ENCODE results near the gene SPINK4. TPM values are rescaled to one million over a fixed set of nuclear protein-coding genes. Genes with fewer than 3 reads are reported as not detected.

The SPINK4 gene
- total RNA-seq, 1 donor from 2014 or later: not detected

DNA sequence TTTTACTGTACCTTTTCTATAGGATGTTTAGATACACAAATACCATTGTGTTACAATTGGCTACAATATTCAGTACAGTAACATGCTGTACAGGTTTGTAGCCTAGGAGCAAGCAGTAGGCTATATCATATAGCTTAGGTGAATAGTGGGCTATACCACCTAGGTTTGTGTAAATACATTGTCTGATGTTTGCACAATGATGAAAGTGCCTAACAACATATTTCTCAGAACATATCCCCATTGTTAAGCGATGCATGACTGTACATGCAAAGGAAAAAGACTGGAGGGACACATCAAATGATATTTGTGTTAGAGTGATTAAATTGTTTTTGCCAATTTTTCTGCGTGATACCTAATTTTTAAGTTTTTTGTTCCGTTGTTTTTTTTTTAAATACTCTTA, 30.2 kb downstream of the SPINK4 start:
- Histone ChIP-seq H3K27me3 (ENCODE audit: control insufficient read depth in 3 of 3, insufficient read depth in 3 of 3, low read length in 3 of 3) (no peaks in the 10 kb centered on the region), H3K36me3 (ENCODE audit: control insufficient read depth in 3 of 3, insufficient read depth in 3 of 3, low read length in 3 of 3) (peaks cover 27 to 66% (median 55%) of the 10 kb centered on the region in 3 donors), H3K27ac (ENCODE audit: low read depth, low read length) (no peak overlapping the region), H3K4me3 (ENCODE audit: low read length in 3 of 3) (no peak overlapping the region), H3K9me3 (ENCODE audit: control insufficient read depth in 3 of 3, low read length in 3 of 3) (no peaks in the 10 kb centered on the region), H3K4me1 (ENCODE audit: control insufficient read depth in 3 of 3, insufficient read depth in 3 of 3, low read length in 3 of 3) (peaks cover 10 to 13% (median 13%) of the 10 kb centered on the region in 3 donors), H3K9ac (ENCODE audit: low read depth in 1 of 3, low read length in 3 of 3) (no peak overlapping the region)

DNA sequence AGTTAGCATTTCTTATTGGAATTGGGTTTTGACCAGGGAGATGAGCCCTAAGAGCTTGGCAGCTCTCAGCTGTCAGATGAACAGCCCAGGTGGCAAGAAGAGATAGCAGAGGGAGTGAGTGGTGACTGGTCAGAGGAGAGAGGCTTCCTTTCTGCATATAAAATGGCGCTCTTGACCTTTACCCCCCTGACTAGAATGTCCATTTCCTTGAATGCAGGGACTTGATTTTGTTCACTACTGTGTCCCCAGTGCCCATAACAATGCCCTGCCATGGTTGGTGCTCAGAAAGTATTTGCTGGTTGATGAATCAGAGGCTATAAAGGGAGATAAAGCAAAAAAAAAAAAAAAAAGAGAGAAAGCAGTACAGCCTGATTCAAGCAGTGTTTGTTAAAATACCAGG, 32.1 kb downstream of the SPINK4 start:
- Histone ChIP-seq H3K4me3 (ENCODE audit: low read length in 3 of 3) (no peak overlapping the region), H3K27me3 (ENCODE audit: control insufficient read depth in 3 of 3, insufficient read depth in 3 of 3, low read length in 3 of 3) (no peaks in the 10 kb centered on the region), H3K36me3 (ENCODE audit: control insufficient read depth in 3 of 3, insufficient read depth in 3 of 3, low read length in 3 of 3) (peaks cover 27 to 75% (median 60%) of the 10 kb centered on the region in 3 donors), H3K9ac (ENCODE audit: low read depth in 1 of 3, low read length in 3 of 3) (no peak overlapping the region), H3K9me3 (ENCODE audit: control insufficient read depth in 3 of 3, low read length in 3 of 3) (no peaks in the 10 kb centered on the region), H3K4me1 (ENCODE audit: control insufficient read depth in 3 of 3, insufficient read depth in 3 of 3, low read length in 3 of 3) (no peaks in the 10 kb centered on the region), H3K27ac (ENCODE audit: low read depth, low read length) (no peak overlapping the region)

DNA sequence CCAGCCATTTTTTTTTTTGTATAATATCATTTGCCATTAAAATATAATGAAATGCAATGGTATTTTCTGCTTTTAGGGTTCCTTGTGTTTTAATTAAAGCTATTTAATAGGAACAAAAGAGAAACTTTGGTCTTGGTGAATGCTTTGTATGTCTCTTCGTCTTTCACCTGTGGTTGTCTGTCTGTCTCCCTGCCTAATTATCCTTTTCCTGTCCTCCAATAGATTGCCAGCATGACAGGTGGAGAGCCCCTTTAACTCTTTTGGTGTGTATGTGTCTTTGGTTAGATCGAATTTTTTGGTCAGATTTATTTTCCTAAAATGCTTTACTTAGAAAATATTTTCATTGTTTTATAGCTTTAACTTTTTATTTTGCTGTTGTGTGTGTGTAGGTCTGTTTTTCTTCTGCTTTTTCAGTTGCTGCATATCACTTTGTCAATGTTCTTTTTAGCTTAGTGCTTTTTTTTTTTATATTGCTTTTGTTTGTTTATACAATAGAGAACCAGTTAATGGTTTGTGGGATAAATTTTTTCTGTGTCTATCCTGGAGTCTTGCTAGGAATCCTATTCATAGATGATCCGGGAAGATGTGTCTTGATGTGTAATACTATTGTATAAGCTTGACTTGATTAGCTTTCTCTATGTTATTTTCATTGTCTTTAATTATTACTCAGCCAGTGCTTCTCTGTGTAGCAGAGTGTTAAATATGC, 33.5 kb downstream of the SPINK4 start:
- Histone ChIP-seq H3K27me3 (ENCODE audit: control insufficient read depth in 3 of 3, insufficient read depth in 3 of 3, low read length in 3 of 3) (no peaks in the 10 kb centered on the region), H3K9ac (ENCODE audit: low read depth in 1 of 3, low read length in 3 of 3) (no peak overlapping the region), H3K4me3 (ENCODE audit: low read length in 3 of 3) (no peak overlapping the region), H3K36me3 (ENCODE audit: control insufficient read depth in 3 of 3, insufficient read depth in 3 of 3, low read length in 3 of 3) (peaks cover 35 to 75% (median 64%) of the 10 kb centered on the region in 3 donors), H3K4me1 (ENCODE audit: control insufficient read depth in 3 of 3, insufficient read depth in 3 of 3, low read length in 3 of 3) (no peaks in the 10 kb centered on the region), H3K27ac (ENCODE audit: low read depth, low read length) (no peak overlapping the region), H3K9me3 (ENCODE audit: control insufficient read depth in 3 of 3, low read length in 3 of 3) (no peaks in the 10 kb centered on the region)

DNA sequence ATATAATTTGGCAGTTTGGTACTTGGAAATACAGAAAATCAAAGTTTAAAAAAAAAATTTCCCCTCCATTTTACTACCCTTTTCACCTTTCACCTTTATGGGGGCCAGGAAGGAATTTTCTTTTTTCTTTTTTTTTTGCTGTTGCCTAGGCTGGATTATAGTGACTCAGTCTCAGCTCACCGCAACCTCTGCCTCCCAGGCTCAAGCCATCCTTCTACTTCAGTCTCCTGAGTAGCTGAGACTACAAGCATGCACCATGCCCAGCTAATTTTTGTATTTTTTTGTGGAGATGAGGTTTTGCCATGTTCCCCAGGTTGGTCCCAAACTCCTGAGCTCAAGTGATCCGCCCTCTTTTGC, 34.0 kb downstream of the SPINK4 start:
- no peaks in the 10 kb centered on the region for H3K9me3 ChIP-seq (ENCODE audit: control insufficient read depth in 3 of 3, low read length in 3 of 3)
- H3K27ac ChIP-seq (ENCODE audit: low read depth, low read length): no peak overlapping the region
- peaks cover 38 to 74% (median 68%) of the 10 kb centered on the region in 3 donors for H3K36me3 ChIP-seq (ENCODE audit: control insufficient read depth in 3 of 3, insufficient read depth in 3 of 3, low read length in 3 of 3)
- no peak overlapping the region for H3K9ac ChIP-seq (ENCODE audit: low read depth in 1 of 3, low read length in 3 of 3)
- no peaks in the 10 kb centered on the region for H3K4me1 ChIP-seq (ENCODE audit: control insufficient read depth in 3 of 3, insufficient read depth in 3 of 3, low read length in 3 of 3)
- no peak overlapping the region for H3K4me3 ChIP-seq (ENCODE audit: low read length in 3 of 3)
- H3K27me3 ChIP-seq (ENCODE audit: control insufficient read depth in 3 of 3, insufficient read depth in 3 of 3, low read length in 3 of 3): no peaks in the 10 kb centered on the region

DNA sequence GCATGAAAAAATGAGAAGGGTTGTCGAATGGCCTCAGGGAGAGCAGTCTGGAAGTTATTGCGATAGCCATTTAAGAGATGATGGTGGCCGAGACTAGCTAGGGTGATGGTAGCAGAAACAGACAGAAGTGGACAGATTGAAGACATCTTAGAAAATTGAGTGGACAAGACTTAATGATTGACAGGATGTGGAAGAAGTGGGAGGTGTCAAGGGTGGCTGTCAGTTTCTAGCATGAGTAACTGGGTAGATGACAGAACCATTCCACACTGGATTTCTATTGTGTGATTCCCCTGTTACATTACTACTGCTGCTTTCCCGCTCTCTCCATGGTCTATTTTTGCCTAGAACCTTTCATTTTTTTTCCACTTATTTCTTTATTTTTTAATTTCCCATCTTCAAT, 37.5 kb downstream of the SPINK4 start:
- Histone ChIP-seq H3K27ac (ENCODE audit: low read depth, low read length) (no peak overlapping the region), H3K4me3 (ENCODE audit: low read length in 3 of 3) (no peak overlapping the region), H3K36me3 (ENCODE audit: control insufficient read depth in 3 of 3, insufficient read depth in 3 of 3, low read length in 3 of 3) (peaks cover 40 to 68% (median 66%) of the 10 kb centered on the region in 3 donors), H3K9ac (ENCODE audit: low read depth in 1 of 3, low read length in 3 of 3) (no peak overlapping the region), H3K9me3 (ENCODE audit: control insufficient read depth in 3 of 3, low read length in 3 of 3) (no peaks in the 10 kb centered on the region), H3K4me1 (ENCODE audit: control insufficient read depth in 3 of 3, insufficient read depth in 3 of 3, low read length in 3 of 3) (no peaks in the 10 kb centered on the region), H3K27me3 (ENCODE audit: control insufficient read depth in 3 of 3, insufficient read depth in 3 of 3, low read length in 3 of 3) (no peaks in the 10 kb centered on the region)

DNA sequence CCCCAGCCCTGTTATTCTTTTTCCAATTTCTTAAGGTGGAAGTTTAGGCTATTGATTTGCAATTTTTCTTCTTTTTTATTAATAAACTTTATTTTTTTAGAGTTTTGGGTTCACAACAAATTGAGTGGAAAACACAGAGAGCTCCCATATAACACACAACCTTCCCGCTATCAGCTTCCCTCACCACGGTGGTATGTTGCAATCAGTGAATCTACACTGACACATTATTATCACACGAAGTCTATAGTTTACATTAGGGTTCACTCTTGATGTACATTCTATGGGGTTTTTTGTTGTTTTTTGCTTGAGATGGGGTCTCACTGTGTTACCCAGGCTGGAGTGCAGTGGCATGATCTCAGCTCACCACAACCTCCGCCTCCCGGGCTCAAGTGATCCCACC, 45.5 kb downstream of the SPINK4 start:
- Histone ChIP-seq H3K9ac (ENCODE audit: low read depth in 1 of 3, low read length in 3 of 3) (no peak overlapping the region), H3K9me3 (ENCODE audit: control insufficient read depth in 3 of 3, low read length in 3 of 3) (no peaks in the 10 kb centered on the region), H3K36me3 (ENCODE audit: control insufficient read depth in 3 of 3, insufficient read depth in 3 of 3, low read length in 3 of 3) (peaks cover 8 to 21% (median 16%) of the 10 kb centered on the region in 3 donors), H3K27ac (ENCODE audit: low read depth, low read length) (no peak overlapping the region), H3K4me3 (ENCODE audit: low read length in 3 of 3) (no peak overlapping the region), H3K27me3 (ENCODE audit: control insufficient read depth in 3 of 3, insufficient read depth in 3 of 3, low read length in 3 of 3) (no peaks in the 10 kb centered on the region), H3K4me1 (ENCODE audit: control insufficient read depth in 3 of 3, insufficient read depth in 3 of 3, low read length in 3 of 3) (peaks cover 4 to 17% (median 6%) of the 10 kb centered on the region in 3 donors)

DNA sequence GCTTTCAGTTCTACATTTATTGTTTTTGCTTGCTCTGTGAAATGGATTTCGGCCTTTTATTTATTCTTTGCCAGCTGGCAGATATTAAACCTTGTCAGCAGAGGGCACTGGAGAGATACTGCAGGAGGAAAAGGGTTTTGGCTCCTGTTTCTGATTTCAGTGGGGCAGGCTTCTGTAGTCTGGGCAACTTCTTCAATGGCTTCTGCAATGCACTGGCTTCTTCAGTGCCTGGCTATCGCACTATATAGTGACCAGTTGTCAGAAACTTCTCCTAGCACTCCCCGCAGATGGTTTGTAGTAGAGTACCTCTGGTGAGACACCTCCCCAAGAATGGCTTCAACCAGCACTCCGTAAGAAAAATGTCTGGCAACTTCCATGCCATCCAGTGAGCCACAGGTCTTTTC, 47.1 kb downstream of the SPINK4 start:
- H3K27me3 ChIP-seq (ENCODE audit: control insufficient read depth in 3 of 3, insufficient read depth in 3 of 3, low read length in 3 of 3): no peaks in the 10 kb centered on the region
- H3K9me3 ChIP-seq (ENCODE audit: control insufficient read depth in 3 of 3, low read length in 3 of 3): no peaks in the 10 kb centered on the region
- peaks cover 2 to 13% (median 8%) of the 10 kb centered on the region in 3 donors for H3K36me3 ChIP-seq (ENCODE audit: control insufficient read depth in 3 of 3, insufficient read depth in 3 of 3, low read length in 3 of 3)
- peak overlapping the region in 1 of 3 donors; percentile 60 for H3K9ac ChIP-seq (ENCODE audit: low read depth in 1 of 3, low read length in 3 of 3)
- peaks cover 8 to 33% (median 16%) of the 10 kb centered on the region in 3 donors for H3K4me1 ChIP-seq (ENCODE audit: control insufficient read depth in 3 of 3, insufficient read depth in 3 of 3, low read length in 3 of 3)
- peak overlapping the region; percentile 38 for H3K27ac ChIP-seq (ENCODE audit: low read depth, low read length)
- H3K4me3 ChIP-seq (ENCODE audit: low read length in 3 of 3): peak overlapping the region in 2 of 3 donors; percentile 15 to 45

DNA sequence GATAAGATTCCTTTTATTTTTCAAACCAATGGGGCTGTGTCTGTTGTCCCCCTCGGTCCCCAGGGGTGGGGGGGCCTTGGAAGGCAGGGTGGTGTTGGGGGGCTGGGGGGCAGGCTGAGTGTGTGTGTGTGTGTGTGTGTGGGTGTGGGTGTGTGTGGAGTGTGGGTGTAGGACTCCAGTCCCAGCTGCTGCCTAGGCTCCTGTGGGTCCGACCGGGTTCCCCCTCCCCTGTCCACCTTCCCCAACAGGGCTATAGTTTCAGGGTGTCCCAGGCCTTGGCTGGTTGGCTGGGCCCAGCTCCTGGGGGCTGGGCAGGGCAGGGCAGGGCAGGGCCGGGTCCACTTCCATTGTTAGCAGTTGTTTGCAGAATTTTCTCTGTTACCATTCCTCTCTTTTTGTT, 48.3 kb downstream of the SPINK4 start:
- H3K27ac ChIP-seq (ENCODE audit: low read depth, low read length): peak overlapping the region; percentile 99
- H3K4me1 ChIP-seq (ENCODE audit: control insufficient read depth in 3 of 3, insufficient read depth in 3 of 3, low read length in 3 of 3): peaks cover 19 to 44% (median 22%) of the 10 kb centered on the region in 3 donors
- H3K9ac ChIP-seq (ENCODE audit: low read depth in 1 of 3, low read length in 3 of 3): no peak overlapping the region
- no peaks in the 10 kb centered on the region for H3K9me3 ChIP-seq (ENCODE audit: control insufficient read depth in 3 of 3, low read length in 3 of 3)
- no peak overlapping the region for H3K4me3 ChIP-seq (ENCODE audit: low read length in 3 of 3)
- no peaks in the 10 kb centered on the region for H3K27me3 ChIP-seq (ENCODE audit: control insufficient read depth in 3 of 3, insufficient read depth in 3 of 3, low read length in 3 of 3)
- H3K36me3 ChIP-seq (ENCODE audit: control insufficient read depth in 3 of 3, insufficient read depth in 3 of 3, low read length in 3 of 3): peaks cover under 1 to 11% (median 3%) of the 10 kb centered on the region in 3 donors

DNA sequence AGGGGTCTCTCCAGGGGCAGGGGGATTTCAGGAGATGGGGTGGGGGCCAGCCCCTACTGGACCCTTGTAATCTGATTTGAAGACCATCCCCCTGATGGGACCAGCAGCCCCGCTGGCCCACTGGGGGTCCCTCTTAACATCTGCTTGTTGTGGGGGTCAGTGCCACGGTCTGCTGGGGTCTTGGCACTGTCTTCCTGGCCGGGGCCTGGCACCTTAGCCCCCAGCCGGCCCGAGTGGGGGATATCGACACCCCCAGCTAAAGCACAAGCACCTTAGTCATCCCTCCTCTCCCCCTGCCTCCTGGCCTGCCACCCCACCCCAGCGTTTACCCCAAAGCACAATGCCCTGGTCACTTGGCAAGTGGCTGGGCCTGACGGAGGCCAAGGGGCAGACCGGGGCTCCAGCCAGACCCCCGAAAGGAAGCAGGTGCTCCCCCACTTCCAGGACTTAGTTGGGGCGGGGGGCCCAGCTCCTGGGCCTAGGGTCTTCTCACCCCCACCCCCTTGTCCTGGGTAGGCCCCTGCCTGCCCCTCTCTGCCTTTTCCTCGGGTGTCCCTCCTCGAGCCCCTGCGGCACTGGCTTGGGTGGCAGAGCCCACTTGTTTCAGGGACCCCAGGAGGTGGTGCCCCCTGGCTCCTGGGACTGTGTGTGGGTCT, 49.0 kb downstream of the SPINK4 start:
- Histone ChIP-seq H3K9me3 (ENCODE audit: control insufficient read depth in 3 of 3, low read length in 3 of 3) (no peaks in the 10 kb centered on the region), H3K4me1 (ENCODE audit: control insufficient read depth in 3 of 3, insufficient read depth in 3 of 3, low read length in 3 of 3) (peaks cover 25 to 52% (median 28%) of the 10 kb centered on the region in 3 donors), H3K9ac (ENCODE audit: low read depth in 1 of 3, low read length in 3 of 3) (peak overlapping the region; percentile 52 to 100 (median 76)), H3K27ac (ENCODE audit: low read depth, low read length) (peak overlapping the region; percentile 99), H3K36me3 (ENCODE audit: control insufficient read depth in 3 of 3, insufficient read depth in 3 of 3, low read length in 3 of 3) (peaks cover 2 to 7% (median 5%) of the 10 kb centered on the region in 3 donors), H3K4me3 (ENCODE audit: low read length in 3 of 3) (peak overlapping the region in 2 of 3 donors; percentile 98 to 100), H3K27me3 (ENCODE audit: control insufficient read depth in 3 of 3, insufficient read depth in 3 of 3, low read length in 3 of 3) (no peaks in the 10 kb centered on the region)

DNA sequence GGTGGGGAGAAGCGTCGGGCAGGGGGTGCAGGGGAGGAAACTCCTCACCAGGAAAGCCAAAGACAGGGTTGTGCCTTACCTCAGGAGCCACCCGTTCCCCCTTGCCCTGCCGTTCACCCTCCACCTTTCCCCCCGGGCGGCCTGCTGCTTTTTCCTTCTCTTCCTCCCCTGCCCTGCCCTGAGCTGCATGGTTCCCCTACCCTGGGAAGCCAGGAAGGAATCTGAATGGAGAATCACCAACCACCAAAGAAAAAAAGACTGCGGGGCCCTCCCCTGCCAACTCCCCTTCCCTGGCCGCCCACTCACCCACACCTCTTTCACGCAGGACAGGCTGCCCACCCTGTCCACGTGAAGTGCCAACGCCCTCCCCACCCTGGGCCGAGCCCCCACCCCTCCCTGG, 49.5 kb downstream of the SPINK4 start:
- Histone ChIP-seq H3K36me3 (ENCODE audit: control insufficient read depth in 3 of 3, insufficient read depth in 3 of 3, low read length in 3 of 3) (peaks cover 2 to 5% (median 3%) of the 10 kb centered on the region in 3 donors), H3K4me1 (ENCODE audit: control insufficient read depth in 3 of 3, insufficient read depth in 3 of 3, low read length in 3 of 3) (peaks cover 28 to 55% (median 31%) of the 10 kb centered on the region in 3 donors), H3K9me3 (ENCODE audit: control insufficient read depth in 3 of 3, low read length in 3 of 3) (no peaks in the 10 kb centered on the region), H3K9ac (ENCODE audit: low read depth in 1 of 3, low read length in 3 of 3) (peak overlapping the region; percentile 76 to 100 (median 99)), H3K27ac (ENCODE audit: low read depth, low read length) (peak overlapping the region; percentile 99), H3K27me3 (ENCODE audit: control insufficient read depth in 3 of 3, insufficient read depth in 3 of 3, low read length in 3 of 3) (no peaks in the 10 kb centered on the region), H3K4me3 (ENCODE audit: low read length in 3 of 3) (peak overlapping the region; percentile 96 to 100 (median 98))
